ENCODE results near the gene OTUD5. TPM values are rescaled to one million over a fixed set of nuclear protein-coding genes. Genes with fewer than 3 reads are reported as not detected.

The OTUD5 gene
- polyA plus RNA-seq, 3 donors from 2014 or later, result 25.2 to 35.5 (median 26.7) TPM

- Mint-ChIP-seq H3K27me3 (ENCODE audit: low read depth in 3 of 3) (peaks cover 10 to 15% (median 11%) of the 10 kb centered on the region in 3 donors), H3K27ac (peak overlapping the region; percentile 93 to 99 (median 95)), H3K4me1 (peaks cover 89 to 97% of the 10 kb centered on the region in 2 donors), H3K36me3 (peaks cover 0 to 14% (median 4%) of the 10 kb centered on the region in 3 donors), H3K4me3 (peak overlapping the region; percentile 75 to 91 (median 82)), H3K9me3 (no peaks in the 10 kb centered on the region)
- peak in 2 of 3 donors; percentile 17 to 23 for DNase-seq
Observed at GRCh38 chrX:48939524-48940228, 17.7 kb downstream of the OTUD5 start.

GRCh38 chrX:48938721-48939425, 18.5 kb downstream of the OTUD5 start:
- H3K9me3 Mint-ChIP-seq, result no peaks in the 10 kb centered on the region
- DNase-seq, result peak; percentile 47 to 59 (median 51)
- H3K4me3 Mint-ChIP-seq, result peak overlapping the region; percentile 75 to 91 (median 82)
- H3K27ac Mint-ChIP-seq, result peak overlapping the region; percentile 93 to 99 (median 95)
- H3K27me3 Mint-ChIP-seq (ENCODE audit: low read depth in 3 of 3), result peaks cover 10 to 15% (median 11%) of the 10 kb centered on the region in 3 donors
- H3K36me3 Mint-ChIP-seq, result peaks cover 2 to 20% (median 6%) of the 10 kb centered on the region in 3 donors
- peaks cover 93 to 99% of the 10 kb centered on the region in 2 donors for H3K4me1 Mint-ChIP-seq

- DNase-seq, result peak; percentile 90 to 92 (median 90)
- Mint-ChIP-seq H3K36me3 (peaks cover 5 to 28% (median 12%) of the 10 kb centered on the region in 3 donors), H3K4me3 (peak overlapping the region; percentile 75 to 91 (median 82)), H3K9me3 (no peaks in the 10 kb centered on the region), H3K27me3 (ENCODE audit: low read depth in 3 of 3) (peaks cover 7 to 16% (median 8%) of the 10 kb centered on the region in 3 donors), H3K4me1 (peaks cover 84 to 85% of the 10 kb centered on the region in 2 donors), H3K27ac (peak overlapping the region; percentile 93 to 99 (median 95))
Observed at GRCh38 chrX:48937054-48937907, 20.1 kb downstream of the OTUD5 start.

GRCh38 chrX:48936429-48937053, 20.9 kb downstream of the OTUD5 start:
- no peak for DNase-seq
- peak overlapping the region; percentile 93 to 99 (median 95) for H3K27ac Mint-ChIP-seq
- peaks cover 77 to 78% of the 10 kb centered on the region in 2 donors for H3K4me1 Mint-ChIP-seq
- no peaks in the 10 kb centered on the region for H3K9me3 Mint-ChIP-seq
- peaks cover 7 to 16% (median 8%) of the 10 kb centered on the region in 3 donors for H3K27me3 Mint-ChIP-seq (ENCODE audit: low read depth in 3 of 3)
- H3K36me3 Mint-ChIP-seq, result peaks cover 5 to 23% (median 12%) of the 10 kb centered on the region in 3 donors
- H3K4me3 Mint-ChIP-seq, result peak overlapping the region; percentile 75 to 91 (median 82)

GRCh38 chrX:48935301-48935670, 22.1 kb downstream of the OTUD5 start:
- Mint-ChIP-seq H3K36me3 (peaks cover 5 to 22% (median 12%) of the 10 kb centered on the region in 3 donors), H3K27ac (peak overlapping the region; percentile 59 to 79 (median 70)), H3K4me3 (peak overlapping the region in 1 of 5 donors; percentile 56), H3K9me3 (no peaks in the 10 kb centered on the region), H3K27me3 (ENCODE audit: low read depth in 3 of 3) (peaks cover 7 to 16% (median 8%) of the 10 kb centered on the region in 3 donors), H3K4me1 (peaks cover 66 to 67% of the 10 kb centered on the region in 2 donors)
- DNase-seq, result no peak

GRCh38 chrX:48934581-48935300, 22.7 kb downstream of the OTUD5 start:
- peaks cover 61 to 63% of the 10 kb centered on the region in 2 donors for H3K4me1 Mint-ChIP-seq
- H3K36me3 Mint-ChIP-seq, result peaks cover 5 to 22% (median 12%) of the 10 kb centered on the region in 3 donors
- peaks cover 7 to 13% (median 8%) of the 10 kb centered on the region in 3 donors for H3K27me3 Mint-ChIP-seq (ENCODE audit: low read depth in 3 of 3)
- peak overlapping the region; percentile 59 to 79 (median 74) for H3K27ac Mint-ChIP-seq
- no peaks in the 10 kb centered on the region for H3K9me3 Mint-ChIP-seq
- no peak for DNase-seq
- H3K4me3 Mint-ChIP-seq, result peak overlapping the region in 1 of 5 donors; percentile 56

- Mint-ChIP-seq H3K4me3 (no peak overlapping the region), H3K36me3 (peaks cover 5 to 22% (median 12%) of the 10 kb centered on the region in 3 donors), H3K27me3 (ENCODE audit: low read depth in 3 of 3) (peaks cover 6 to 8% (median 7%) of the 10 kb centered on the region in 3 donors), H3K9me3 (no peaks in the 10 kb centered on the region), H3K27ac (peak overlapping the region in 5 of 6 donors; percentile 20 to 85 (median 51)), H3K4me1 (peaks cover 52 to 53% of the 10 kb centered on the region in 2 donors)
- DNase-seq, result no peak
Observed at GRCh38 chrX:48933757-48934156, 23.6 kb downstream of the OTUD5 start.

- no peak for DNase-seq
- Mint-ChIP-seq H3K4me3 (no peak overlapping the region), H3K27ac (no peak overlapping the region), H3K4me1 (peaks cover 25 to 35% of the 10 kb centered on the region in 2 donors), H3K27me3 (ENCODE audit: low read depth in 3 of 3) (peaks cover 0 to 9% (median 0%) of the 10 kb centered on the region in 3 donors), H3K36me3 (peaks cover 0 to 7% (median 1%) of the 10 kb centered on the region in 3 donors), H3K9me3 (no peaks in the 10 kb centered on the region)
Observed at GRCh38 chrX:48927736-48928382, 29.5 kb downstream of the OTUD5 start.

GRCh38 chrX:48927123-48927522, 30.3 kb downstream of the OTUD5 start:
- H3K27me3 Mint-ChIP-seq (ENCODE audit: low read depth in 3 of 3), result peaks cover 0 to 9% (median 0%) of the 10 kb centered on the region in 3 donors
- DNase-seq, result no peak
- H3K36me3 Mint-ChIP-seq, result peaks cover 0 to 5% (median 0%) of the 10 kb centered on the region in 3 donors
- H3K4me3 Mint-ChIP-seq, result no peak overlapping the region
- H3K4me1 Mint-ChIP-seq, result peaks cover 33 to 41% of the 10 kb centered on the region in 2 donors
- no peak overlapping the region for H3K27ac Mint-ChIP-seq
- no peaks in the 10 kb centered on the region for H3K9me3 Mint-ChIP-seq

- peak; percentile 42 to 50 (median 49) for DNase-seq
- peak overlapping the region; percentile 55 to 75 (median 68) for H3K4me3 Mint-ChIP-seq
- H3K27ac Mint-ChIP-seq, result peak overlapping the region; percentile 57 to 94 (median 83)
- peaks cover 61 to 64% of the 10 kb centered on the region in 2 donors for H3K4me1 Mint-ChIP-seq
- H3K36me3 Mint-ChIP-seq, result peaks cover 0 to 9% (median 3%) of the 10 kb centered on the region in 3 donors
- no peaks in the 10 kb centered on the region for H3K9me3 Mint-ChIP-seq
- peaks cover 2 to 14% (median 3%) of the 10 kb centered on the region in 3 donors for H3K27me3 Mint-ChIP-seq (ENCODE audit: low read depth in 3 of 3)
Observed at GRCh38 chrX:48924270-48924669, 33.1 kb downstream of the OTUD5 start.

- H3K4me1 Mint-ChIP-seq, result peaks cover 65 to 67% of the 10 kb centered on the region in 2 donors
Observed at GRCh38 chrX:48923771-48924170, 33.6 kb downstream of the OTUD5 start.

GRCh38 chrX:48920718-48921104, 36.7 kb downstream of the OTUD5 start:
- Mint-ChIP-seq H3K9me3 (no peaks in the 10 kb centered on the region), H3K27ac (peak overlapping the region; percentile 87 to 97 (median 90)), H3K36me3 (peaks cover 3 to 17% (median 6%) of the 10 kb centered on the region in 3 donors), H3K27me3 (ENCODE audit: low read depth in 3 of 3) (peaks cover 13 to 17% (median 16%) of the 10 kb centered on the region in 3 donors), H3K4me3 (peak overlapping the region; percentile 90 to 99 (median 91)), H3K4me1 (peaks cover 72 to 75% of the 10 kb centered on the region in 2 donors)
- no peak for DNase-seq

More at GRCh38 chrX:48923771-48924170, 33.6 kb downstream of the OTUD5 start:
- no peak for DNase-seq
- peaks cover 2 to 17% (median 7%) of the 10 kb centered on the region in 3 donors for H3K27me3 Mint-ChIP-seq (ENCODE audit: low read depth in 3 of 3)
- H3K9me3 Mint-ChIP-seq, result no peaks in the 10 kb centered on the region
- peak overlapping the region; percentile 55 to 75 (median 68) for H3K4me3 Mint-ChIP-seq
- H3K27ac Mint-ChIP-seq, result peak overlapping the region; percentile 57 to 94 (median 83)
- H3K36me3 Mint-ChIP-seq, result peaks cover 0 to 9% (median 3%) of the 10 kb centered on the region in 3 donors
